ENCODE data around the gene ATP1A2. TPM values are rescaled to one million over a fixed set of nuclear protein-coding genes. Genes with fewer than 3 reads are reported as not detected.

ATP1A2 gene
- total and polyA plus RNA-seq, 3 experiments from 2014 or later: not detected

DNA sequence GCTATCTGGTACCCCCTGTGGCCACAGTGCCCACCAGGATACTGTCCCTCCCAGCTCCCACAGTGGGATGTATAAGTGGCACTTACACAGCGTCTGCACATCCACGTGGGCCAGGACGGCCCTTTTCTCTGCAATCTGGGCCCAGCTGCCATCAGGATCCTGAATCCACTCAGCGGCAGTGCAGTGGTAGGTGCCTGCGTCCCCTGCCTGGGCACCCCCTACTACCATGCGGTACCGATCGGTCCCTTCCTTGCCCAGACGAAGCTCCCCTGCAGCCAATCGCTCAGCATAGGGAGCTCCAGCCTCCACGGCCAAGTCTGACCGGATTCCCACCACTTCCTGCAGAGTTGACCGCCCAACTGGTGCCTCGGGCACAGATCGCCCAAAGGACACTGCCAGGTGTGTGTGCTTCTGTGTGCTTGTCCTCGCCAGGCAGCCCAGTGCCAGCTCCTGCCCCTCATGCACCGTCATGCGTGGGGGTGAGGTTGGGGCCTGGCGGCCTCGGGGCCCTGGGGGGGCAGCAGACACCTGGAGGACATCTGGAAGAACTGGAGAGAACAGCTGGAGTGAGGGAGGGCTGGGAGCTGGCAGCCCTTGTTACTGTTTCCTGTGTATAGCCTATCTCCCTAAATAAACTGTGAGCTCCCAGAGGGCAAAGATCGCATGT lies 21.8 kb upstream of the ATP1A2 start:
- CTCF ChIA-PET: interaction anchor here (2.9 to 6.8 kb wide), 2 partner anchors 8 to 16 kb away, joined by 7 to 81 read pairs; no protein-coding TSS in a partner anchor
- H3K27ac Mint-ChIP-seq: no peak overlapping the region
- peaks cover 29 to 49% (median 31%) of the 10 kb centered on the region in 3 donors for H3K4me1 Mint-ChIP-seq
- DNase-seq: peak in 1 of 5 donors; percentile 35
- Histone ChIP-seq H3K27me3 (ENCODE audit: insufficient read depth, low read length, poor library complexity, severe bottlenecking) (no peaks in the 10 kb centered on the region), H3K4me3 (ENCODE audit: low read length) (no peak overlapping the region), H3K27ac (ENCODE audit: low read depth, low read length) (no peak overlapping the region), H3K9me3 (ENCODE audit: low read length) (no peaks in the 10 kb centered on the region), H3K36me3 (ENCODE audit: insufficient read depth, low read length) (peaks cover 9% of the 10 kb centered on the region), H3K4me1 (ENCODE audit: insufficient read depth, low read length) (peaks cover 31% of the 10 kb centered on the region)
- peak overlapping the region in 1 of 7 donors; percentile 6 for H3K4me3 Mint-ChIP-seq
- no peaks in the 10 kb centered on the region for H3K27me3 Mint-ChIP-seq
- POLR2A ChIA-PET: no interaction called here
- peaks cover under 1 to 71% (median 3%) of the 10 kb centered on the region in 3 donors for H3K36me3 Mint-ChIP-seq
- no peaks in the 10 kb centered on the region for H3K9me3 Mint-ChIP-seq

GRCh38 chr1:160094291-160094625 lies 21.3 kb upstream of the ATP1A2 start:
- Histone ChIP-seq H3K27me3 (ENCODE audit: insufficient read depth, low read length, poor library complexity, severe bottlenecking) (no peaks in the 10 kb centered on the region), H3K4me1 (ENCODE audit: insufficient read depth, low read length) (peaks cover 34% of the 10 kb centered on the region), H3K36me3 (ENCODE audit: insufficient read depth, low read length) (peaks cover 9% of the 10 kb centered on the region), H3K4me3 (ENCODE audit: low read length) (no peak overlapping the region), H3K27ac (ENCODE audit: low read depth, low read length) (no peak overlapping the region), H3K9me3 (ENCODE audit: low read length) (no peaks in the 10 kb centered on the region)
- H3K4me3 Mint-ChIP-seq: peak overlapping the region in 1 of 7 donors; percentile 6
- no peak for DNase-seq
- H3K27me3 Mint-ChIP-seq: no peaks in the 10 kb centered on the region
- H3K9me3 Mint-ChIP-seq: no peaks in the 10 kb centered on the region
- CTCF ChIA-PET: interaction anchor here (2.9 to 6.8 kb wide), 2 partner anchors 9 to 16 kb away, joined by 7 to 81 read pairs; no protein-coding TSS in a partner anchor
- POLR2A ChIA-PET: no interaction called here
- peaks cover 0 to 66% (median 3%) of the 10 kb centered on the region in 3 donors for H3K36me3 Mint-ChIP-seq
- H3K27ac Mint-ChIP-seq: no peak overlapping the region
- H3K4me1 Mint-ChIP-seq: peaks cover 31 to 53% (median 32%) of the 10 kb centered on the region in 3 donors

- Mint-ChIP-seq H3K4me3 (no peak overlapping the region), H3K9me3 (no peaks in the 10 kb centered on the region), H3K27ac (no peak overlapping the region), H3K4me1 (peaks cover 35 to 58% (median 37%) of the 10 kb centered on the region in 3 donors), H3K36me3 (peaks cover 0 to 63% (median 3%) of the 10 kb centered on the region in 3 donors), H3K27me3 (no peaks in the 10 kb centered on the region)
- Histone ChIP-seq H3K4me1 (ENCODE audit: insufficient read depth, low read length) (peaks cover 40% of the 10 kb centered on the region), H3K9me3 (ENCODE audit: low read length) (no peaks in the 10 kb centered on the region), H3K4me3 (ENCODE audit: low read length) (no peak overlapping the region), H3K36me3 (ENCODE audit: insufficient read depth, low read length) (peaks cover 9% of the 10 kb centered on the region), H3K27ac (ENCODE audit: low read depth, low read length) (no peak overlapping the region), H3K27me3 (ENCODE audit: insufficient read depth, low read length, poor library complexity, severe bottlenecking) (no peaks in the 10 kb centered on the region)
- DNase-seq: no peak
- CTCF ChIA-PET: interaction anchor here (2.9 to 6.8 kb wide), 2 partner anchors 9 to 17 kb away, joined by 7 to 81 read pairs; no protein-coding TSS in a partner anchor
- POLR2A ChIA-PET: no interaction called here
Observed at GRCh38 chr1:160094806-160095205, 20.8 kb upstream of the ATP1A2 start.

DNA sequence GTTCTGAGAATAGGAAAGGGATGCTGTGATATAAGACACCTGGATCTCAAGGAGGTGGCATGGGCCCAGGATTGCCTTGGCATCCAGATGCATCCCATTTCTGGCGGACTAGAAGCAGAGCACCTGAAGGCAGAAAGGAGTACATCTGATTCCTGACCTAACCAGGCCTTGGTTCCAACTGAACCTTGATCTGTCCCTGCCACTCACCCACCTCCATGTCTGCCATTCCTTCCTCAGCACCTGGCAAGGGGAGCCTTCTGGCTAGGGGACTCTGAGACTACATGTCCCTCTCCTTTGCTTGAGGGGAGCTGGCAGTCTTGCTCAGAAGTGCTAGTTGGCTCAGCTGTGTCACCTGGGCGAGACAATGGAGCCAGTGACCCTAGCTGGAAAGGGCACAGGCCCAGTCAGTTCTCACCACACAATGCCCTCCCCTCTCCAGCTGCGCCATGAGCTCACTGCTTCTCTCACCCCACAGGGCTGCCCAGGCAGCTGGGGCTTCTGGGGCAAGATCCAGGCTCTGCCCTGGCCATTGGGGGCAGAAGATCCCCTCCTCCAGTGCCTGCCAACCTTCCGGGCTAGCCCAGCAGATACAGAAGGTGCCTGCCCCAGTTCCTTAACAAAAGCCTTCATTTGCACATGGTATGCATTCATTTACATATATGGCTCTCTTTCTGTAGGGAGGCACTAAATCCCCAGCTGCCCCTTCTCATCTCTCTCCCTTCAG lies 20.0 kb upstream of the ATP1A2 start:
- CTCF ChIA-PET: interaction anchor here (0.9 to 6.8 kb wide), 3 partner anchors 10 to 17 kb away, joined by 3 to 81 read pairs (median 3); no protein-coding TSS in a partner anchor
- Mint-ChIP-seq H3K4me1 (peaks cover 37 to 63% (median 43%) of the 10 kb centered on the region in 3 donors), H3K9me3 (no peaks in the 10 kb centered on the region), H3K27me3 (no peaks in the 10 kb centered on the region), H3K27ac (peak overlapping the region in 6 of 8 donors; percentile 22 to 89 (median 67)), H3K4me3 (peak overlapping the region; percentile 37 to 91 (median 89)), H3K36me3 (peaks cover 0 to 55% (median 3%) of the 10 kb centered on the region in 3 donors)
- Histone ChIP-seq H3K4me3 (ENCODE audit: low read length) (no peak overlapping the region), H3K27me3 (ENCODE audit: insufficient read depth, low read length, poor library complexity, severe bottlenecking) (no peaks in the 10 kb centered on the region), H3K9me3 (ENCODE audit: low read length) (no peaks in the 10 kb centered on the region), H3K27ac (ENCODE audit: low read depth, low read length) (no peak overlapping the region), H3K36me3 (ENCODE audit: insufficient read depth, low read length) (peaks cover 9% of the 10 kb centered on the region), H3K4me1 (ENCODE audit: insufficient read depth, low read length) (peaks cover 44% of the 10 kb centered on the region)
- POLR2A ChIA-PET: no interaction called here
- DNase-seq: peak in 1 of 5 donors; percentile 25

- peak in 1 of 5 donors; percentile 35 for DNase-seq
- Mint-ChIP-seq H3K36me3 (peaks cover 0 to 46% (median 3%) of the 10 kb centered on the region in 3 donors), H3K4me1 (peaks cover 43 to 72% (median 50%) of the 10 kb centered on the region in 3 donors), H3K9me3 (no peaks in the 10 kb centered on the region), H3K4me3 (peak overlapping the region; percentile 89 to 93 (median 91)), H3K27me3 (peaks cover 0 to 2% of the 10 kb centered on the region in 2 donors), H3K27ac (peak overlapping the region; percentile 23 to 95 (median 86))
- Histone ChIP-seq H3K27ac (ENCODE audit: low read depth, low read length) (no peak overlapping the region), H3K4me3 (ENCODE audit: low read length) (peak overlapping the region; percentile 89), H3K27me3 (ENCODE audit: insufficient read depth, low read length, poor library complexity, severe bottlenecking) (no peaks in the 10 kb centered on the region), H3K36me3 (ENCODE audit: insufficient read depth, low read length) (peaks cover 9% of the 10 kb centered on the region), H3K9me3 (ENCODE audit: low read length) (no peaks in the 10 kb centered on the region), H3K4me1 (ENCODE audit: insufficient read depth, low read length) (peaks cover 53% of the 10 kb centered on the region)
- POLR2A ChIA-PET: no interaction called here
- CTCF ChIA-PET: interaction anchor here (1.0 to 6.8 kb wide), 2 partner anchors 9 to 11 kb away, joined by 3 to 81 read pairs; no protein-coding TSS in a partner anchor
Observed at GRCh38 chr1:160096274-160097116, 19.1 kb upstream of the ATP1A2 start.

DNA sequence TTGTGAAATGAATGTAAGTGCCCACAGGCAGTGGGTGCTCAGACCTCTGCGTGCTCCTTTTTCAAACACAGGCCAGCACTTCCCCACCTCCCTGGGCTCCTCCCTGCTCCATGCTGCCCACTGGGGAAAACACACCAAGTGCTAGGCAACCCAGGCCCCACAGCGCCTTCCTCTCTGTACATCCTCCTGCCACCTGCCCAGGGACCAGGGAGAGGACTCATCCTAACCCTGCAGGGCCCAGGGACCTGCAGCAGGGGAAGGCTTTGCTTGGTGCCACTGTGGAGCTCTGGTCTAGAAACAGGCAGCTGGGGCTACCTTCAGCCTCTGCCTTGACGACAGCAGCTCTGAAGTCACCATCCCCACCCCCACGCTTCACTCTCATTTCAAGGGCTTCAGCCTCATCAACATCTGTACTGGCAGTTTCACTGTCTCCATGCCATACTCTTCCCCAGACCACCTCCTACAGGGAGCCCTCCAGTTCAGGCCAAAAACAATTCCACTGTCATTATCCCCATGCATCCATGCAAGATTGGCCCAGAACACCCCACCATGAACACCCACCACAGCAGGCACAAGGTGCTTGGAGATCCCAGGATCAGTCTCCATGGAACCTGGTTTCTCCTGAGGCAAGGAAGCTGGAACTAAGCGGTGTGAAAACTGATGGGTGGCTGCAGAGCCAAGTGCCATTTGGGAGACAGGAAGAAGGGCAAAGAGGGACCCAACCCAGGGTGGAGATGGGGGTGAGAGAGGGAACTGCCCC lies 18.2 kb upstream of the ATP1A2 start:
- peaks cover 9% of the 10 kb centered on the region for H3K36me3 ChIP-seq (ENCODE audit: insufficient read depth, low read length)
- Mint-ChIP-seq H3K27me3 (peaks cover 0 to 2% of the 10 kb centered on the region in 2 donors), H3K27ac (peak overlapping the region; percentile 13 to 97 (median 91)), H3K4me1 (peaks cover 45 to 80% (median 52%) of the 10 kb centered on the region in 3 donors), H3K36me3 (peaks cover 0 to 38% (median 3%) of the 10 kb centered on the region in 3 donors), H3K9me3 (no peaks in the 10 kb centered on the region), H3K4me3 (peak overlapping the region; percentile 89 to 93 (median 91))
- peak in 2 of 5 donors; percentile 21 to 46 for DNase-seq
- CTCF ChIA-PET: interaction anchor here (1.2 to 6.8 kb wide), 4 partner anchors 8 to 194 kb away, joined by 4 to 81 read pairs (median 5); no protein-coding TSS in a partner anchor
- no peaks in the 10 kb centered on the region for H3K27me3 ChIP-seq (ENCODE audit: insufficient read depth, low read length, poor library complexity, severe bottlenecking)
- no peaks in the 10 kb centered on the region for H3K9me3 ChIP-seq (ENCODE audit: low read length)
- H3K4me1 ChIP-seq (ENCODE audit: insufficient read depth, low read length): peaks cover 59% of the 10 kb centered on the region
- peak overlapping the region; percentile 77 for H3K27ac ChIP-seq (ENCODE audit: low read depth, low read length)
- H3K4me3 ChIP-seq (ENCODE audit: low read length): peak overlapping the region; percentile 89
- POLR2A ChIA-PET: interaction anchor here (0.9 to 2.2 kb wide), 5 partner anchors 10 to 165 kb away, joined by 3 to 12 read pairs (median 6); partner anchors contain the start of genes DCAF8, KCNJ9 and PIGM
